Hepatocyte (in vitro differentiated cells): ENCODE measurements around the gene KASH5. TPM values are rescaled to one million over a fixed set of nuclear protein-coding genes. Genes with fewer than 3 reads are reported as not detected.

ENCODE experiments used
- DNase-seq: peaks from one replicate; pipeline ENCODE4 v3.0.0-alpha.2; 2016; ENCODE audit warnings: low spot score
- H2AFZ ChIP-seq: fragments of 200-600 bp; sonication (generic); 2 replicates; pipeline ENCODE4 v1.6.0; 2016; ENCODE audit warnings: antibody characterized with exemption, mild to moderate bottlenecking
- H3K27ac ChIP-seq: fragments of 200-600 bp; sonication (generic); 2 replicates; pipeline ENCODE4 v1.5.1; 2016; ENCODE audit warnings: mild to moderate bottlenecking
- H3K27me3 ChIP-seq: fragments of 200-600 bp; sonication (generic); 2 replicates; pipeline ENCODE4 v1.6.1; 2016
- H3K36me3 ChIP-seq: fragments of 200-600 bp; sonication (generic); replicated peaks from 2 replicates; pipeline ENCODE4 v1.5.1; 2016; ENCODE audit warnings: low read depth; ENCODE audit not compliant: insufficient read depth
- H3K4me1 ChIP-seq: fragments of 200-600 bp; sonication (generic); 2 replicates; pipeline ENCODE4 v1.5.1; 2016; ENCODE audit warnings: mild to moderate bottlenecking, moderate library complexity; ENCODE audit not compliant: insufficient read depth
- H3K4me2 ChIP-seq: fragments of 200-600 bp; sonication (generic); 2 replicates; pipeline ENCODE4 v1.6.0; 2016
- H3K4me3 ChIP-seq: fragments of 200-600 bp; sonication (generic); 2 replicates; pipeline ENCODE4 v1.5.1; 2016; ENCODE audit warnings: mild to moderate bottlenecking
- H3K79me2 ChIP-seq: fragments of 200-600 bp; sonication (generic); 2 replicates; pipeline ENCODE4 v1.6.0; 2017; ENCODE audit warnings: mild to moderate bottlenecking
- H3K9me2 ChIP-seq: fragments of 200-600 bp; sonication (generic); replicated peaks from 2 replicates; pipeline ENCODE4 v1.6.0; 2017; ENCODE audit warnings: mild to moderate bottlenecking; ENCODE audit not compliant: insufficient read depth
- H3K9me3 ChIP-seq: fragments of 200-600 bp; sonication (generic); 2 replicates; pipeline ENCODE4 v1.5.1; 2016; ENCODE audit warnings: low read depth, mild to moderate bottlenecking
- H4K20me1 ChIP-seq: fragments of 200-600 bp; sonication (generic); 2 replicates; pipeline ENCODE4 v1.6.0; 2016; ENCODE audit warnings: mild to moderate bottlenecking; ENCODE audit not compliant: insufficient read depth, poor library complexity, severe bottlenecking
- EZH2 ChIP-seq: fragments of 200-600 bp; sonication (generic); IDR thresholded peaks from 2 replicates; pipeline ENCODE4 v1.6.1; 2016; ENCODE audit warnings: antibody characterized with exemption, mild to moderate bottlenecking, borderline replicate concordance
- EZH2phosphoT487 ChIP-seq: fragments of 200-600 bp; sonication (generic); IDR thresholded peaks from one replicate; pipeline ENCODE4 v1.6.1; 2018; ENCODE audit warnings: antibody characterized with exemption, mild to moderate bottlenecking, low read depth, moderate library complexity; ENCODE audit not compliant: unreplicated experiment, severe bottlenecking
- WGBS: methylation state at CpG from one replicate; pipeline ENCODE4 v1.1.6; 2016; ENCODE audit warnings: low lambda C conversion rate; ENCODE audit errors: missing lambda C conversion rate; 5-methylcytosine and 5-hydroxymethylcytosine counted together
- polyA plus RNA-seq: library from polyadenylated mRNA; unstranded; fragments of >200 nt; fragmentation: Nextera tagmentation; extraction: Ambion mirVana; gene quantifications from 2 replicates; pipeline ENCODE4 v1.2.1, GENCODE V29; 2016
- total RNA-seq: library from RNA; depleted of rRNA; stranded (reverse); fragments of >200 nt; gene quantifications from 2 replicates; pipeline ENCODE4 v1.2.3, GENCODE V29; 2014
- TF ChIP-seq, protein P1 (sequence below): fragments of 200-600 bp; sonication (generic); IDR thresholded peaks from 2 replicates; pipeline ENCODE4 v1.5.1; 2016; ENCODE audit warnings: antibody characterized with exemption, mild to moderate bottlenecking; ENCODE audit not compliant: poor library complexity

KASH5 gene
- total and polyA plus RNA-seq, 2 experiments from 2014 or later, result not detected

- Histone ChIP-seq H4K20me1 (no peaks in the 10 kb centered on the region), H3K9me3 (no peaks in the 10 kb centered on the region), H2AFZ (no peak overlapping the region), H3K4me3 (no peak overlapping the region), H3K4me1 (no peaks in the 10 kb centered on the region), H3K27ac (no peak overlapping the region), H3K4me2 (no peak overlapping the region), H3K79me2 (no peaks in the 10 kb centered on the region), H3K9me2 (no peaks in the 10 kb centered on the region), H3K36me3 (no peaks in the 10 kb centered on the region), H3K27me3 (peaks cover 100% of the 10 kb centered on the region)
- DNase-seq, result no peak
- WGBS, result 95% methylated on average over 10 of the region's 10 CpGs
- TF ChIP-seq, protein P1, sequence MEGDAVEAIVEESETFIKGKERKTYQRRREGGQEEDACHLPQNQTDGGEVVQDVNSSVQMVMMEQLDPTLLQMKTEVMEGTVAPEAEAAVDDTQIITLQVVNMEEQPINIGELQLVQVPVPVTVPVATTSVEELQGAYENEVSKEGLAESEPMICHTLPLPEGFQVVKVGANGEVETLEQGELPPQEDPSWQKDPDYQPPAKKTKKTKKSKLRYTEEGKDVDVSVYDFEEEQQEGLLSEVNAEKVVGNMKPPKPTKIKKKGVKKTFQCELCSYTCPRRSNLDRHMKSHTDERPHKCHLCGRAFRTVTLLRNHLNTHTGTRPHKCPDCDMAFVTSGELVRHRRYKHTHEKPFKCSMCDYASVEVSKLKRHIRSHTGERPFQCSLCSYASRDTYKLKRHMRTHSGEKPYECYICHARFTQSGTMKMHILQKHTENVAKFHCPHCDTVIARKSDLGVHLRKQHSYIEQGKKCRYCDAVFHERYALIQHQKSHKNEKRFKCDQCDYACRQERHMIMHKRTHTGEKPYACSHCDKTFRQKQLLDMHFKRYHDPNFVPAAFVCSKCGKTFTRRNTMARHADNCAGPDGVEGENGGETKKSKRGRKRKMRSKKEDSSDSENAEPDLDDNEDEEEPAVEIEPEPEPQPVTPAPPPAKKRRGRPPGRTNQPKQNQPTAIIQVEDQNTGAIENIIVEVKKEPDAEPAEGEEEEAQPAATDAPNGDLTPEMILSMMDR, result no peak
- TF ChIP-seq EZH2phosphoT487 (no peak), EZH2 (no peak)
Observed at GRCh38 chr19:49435670-49436069, 47.6 kb downstream of the KASH5 start.

DNA sequence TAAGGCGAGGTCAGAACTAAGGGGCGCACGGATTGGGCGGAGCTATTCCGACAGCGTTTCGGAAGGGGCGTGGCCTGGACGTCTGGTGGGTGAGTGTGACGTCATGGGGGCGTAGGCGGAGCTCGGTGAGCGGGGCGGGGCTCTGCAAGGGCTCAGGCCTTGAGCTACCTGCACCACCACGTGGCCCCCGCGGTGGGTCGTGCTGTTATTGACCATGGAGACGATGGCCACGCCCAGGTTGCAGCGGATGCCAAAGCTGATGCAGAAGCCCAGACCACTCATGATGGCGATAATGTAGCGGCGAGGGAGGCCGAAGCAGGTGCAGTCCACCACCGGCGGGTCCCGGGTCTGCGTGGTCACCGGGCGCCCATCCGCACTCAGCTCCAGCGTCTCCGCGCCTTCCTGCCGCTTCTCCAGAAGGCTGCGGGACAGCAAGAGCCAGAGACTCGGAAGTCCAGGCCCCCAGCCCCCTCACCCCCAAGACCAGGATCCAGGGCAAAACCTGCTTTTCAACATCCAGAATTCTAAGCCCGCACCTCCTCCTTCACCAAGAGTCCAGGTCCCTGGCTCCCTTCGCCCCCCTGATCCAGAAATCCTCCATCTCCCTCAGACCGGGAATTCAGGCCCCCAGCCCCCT, 48.5 kb downstream of the KASH5 start:
- Histone ChIP-seq H3K4me3 (no peak overlapping the region), H3K27me3 (peaks cover 97% of the 10 kb centered on the region)
- DNase-seq, result peak; percentile 51

GRCh38 chr19:49437231-49437630, 49.2 kb downstream of the KASH5 start:
- Histone ChIP-seq H3K27me3 (peaks cover 97% of the 10 kb centered on the region), H3K4me2 (no peak overlapping the region), H4K20me1 (no peaks in the 10 kb centered on the region), H3K27ac (no peak overlapping the region), H2AFZ (no peak overlapping the region), H3K4me3 (no peak overlapping the region), H3K36me3 (no peaks in the 10 kb centered on the region), H3K79me2 (no peaks in the 10 kb centered on the region), H3K9me3 (no peaks in the 10 kb centered on the region), H3K4me1 (no peaks in the 10 kb centered on the region), H3K9me2 (no peaks in the 10 kb centered on the region)
- TF ChIP-seq EZH2phosphoT487, result no peak
- DNase-seq, result no peak
- 40% methylated on average over 8 of the region's 8 CpGs for WGBS

More for the DNA sequence above, 48.5 kb downstream of the KASH5 start:
- Histone ChIP-seq H3K4me1 (no peaks in the 10 kb centered on the region), H3K36me3 (no peaks in the 10 kb centered on the region), H3K79me2 (no peaks in the 10 kb centered on the region), H2AFZ (no peak overlapping the region), H3K27ac (no peak overlapping the region), H3K9me3 (no peaks in the 10 kb centered on the region), H3K4me2 (no peak overlapping the region), H3K9me2 (no peaks in the 10 kb centered on the region), H4K20me1 (no peaks in the 10 kb centered on the region)
- 31% methylated on average over 42 of the region's 42 CpGs for WGBS
- no peak for TF ChIP-seq EZH2
- no peak for TF ChIP-seq EZH2phosphoT487
- TF ChIP-seq, protein P1, result no peak

- H4K20me1 ChIP-seq, result no peaks in the 10 kb centered on the region
- no peaks in the 10 kb centered on the region for H3K36me3 ChIP-seq
- no peak overlapping the region for H3K4me2 ChIP-seq
- H3K27ac ChIP-seq, result no peak overlapping the region
- H3K4me3 ChIP-seq, result no peak overlapping the region
- H3K4me1 ChIP-seq, result peaks cover 3% of the 10 kb centered on the region
- no peaks in the 10 kb centered on the region for H3K9me3 ChIP-seq
- H2AFZ ChIP-seq, result no peak overlapping the region
- WGBS, result 31% methylated on average over 5 of the region's 6 CpGs
- H3K9me2 ChIP-seq, result no peaks in the 10 kb centered on the region
- H3K79me2 ChIP-seq, result no peaks in the 10 kb centered on the region
- TF ChIP-seq EZH2 (no peak), EZH2phosphoT487 (no peak)
- TF ChIP-seq, protein P1, result no peak
- H3K27me3 ChIP-seq, result peaks cover 90% of the 10 kb centered on the region
- no peak for DNase-seq
Observed at GRCh38 chr19:49438261-49438660, 50.2 kb downstream of the KASH5 start.
